Measurements from ENCODE around the gene NF1.

- TF ChIP-seq JUN (CRISPR knock-in tag; IDR thresholded peaks at IDR 0.05) (no peak), ESRRA (CRISPR knock-in tag; IDR thresholded peaks at IDR 0.05; ENCODE audit: borderline replicate concordance) (no peak), PREB (CRISPR knock-in tag; IDR thresholded peaks at IDR 0.05; ENCODE audit: borderline replicate concordance) (no peak)
- TF ChIP-seq, protein P1, sequence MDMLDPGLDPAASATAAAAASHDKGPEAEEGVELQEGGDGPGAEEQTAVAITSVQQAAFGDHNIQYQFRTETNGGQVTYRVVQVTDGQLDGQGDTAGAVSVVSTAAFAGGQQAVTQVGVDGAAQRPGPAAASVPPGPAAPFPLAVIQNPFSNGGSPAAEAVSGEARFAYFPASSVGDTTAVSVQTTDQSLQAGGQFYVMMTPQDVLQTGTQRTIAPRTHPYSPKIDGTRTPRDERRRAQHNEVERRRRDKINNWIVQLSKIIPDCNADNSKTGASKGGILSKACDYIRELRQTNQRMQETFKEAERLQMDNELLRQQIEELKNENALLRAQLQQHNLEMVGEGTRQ (CRISPR knock-in tag; IDR thresholded peaks at IDR 0.05), result no peak
- TF ChIP-seq, protein P2, sequence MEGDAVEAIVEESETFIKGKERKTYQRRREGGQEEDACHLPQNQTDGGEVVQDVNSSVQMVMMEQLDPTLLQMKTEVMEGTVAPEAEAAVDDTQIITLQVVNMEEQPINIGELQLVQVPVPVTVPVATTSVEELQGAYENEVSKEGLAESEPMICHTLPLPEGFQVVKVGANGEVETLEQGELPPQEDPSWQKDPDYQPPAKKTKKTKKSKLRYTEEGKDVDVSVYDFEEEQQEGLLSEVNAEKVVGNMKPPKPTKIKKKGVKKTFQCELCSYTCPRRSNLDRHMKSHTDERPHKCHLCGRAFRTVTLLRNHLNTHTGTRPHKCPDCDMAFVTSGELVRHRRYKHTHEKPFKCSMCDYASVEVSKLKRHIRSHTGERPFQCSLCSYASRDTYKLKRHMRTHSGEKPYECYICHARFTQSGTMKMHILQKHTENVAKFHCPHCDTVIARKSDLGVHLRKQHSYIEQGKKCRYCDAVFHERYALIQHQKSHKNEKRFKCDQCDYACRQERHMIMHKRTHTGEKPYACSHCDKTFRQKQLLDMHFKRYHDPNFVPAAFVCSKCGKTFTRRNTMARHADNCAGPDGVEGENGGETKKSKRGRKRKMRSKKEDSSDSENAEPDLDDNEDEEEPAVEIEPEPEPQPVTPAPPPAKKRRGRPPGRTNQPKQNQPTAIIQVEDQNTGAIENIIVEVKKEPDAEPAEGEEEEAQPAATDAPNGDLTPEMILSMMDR (IDR thresholded peaks at IDR 0.05), result no peak
Measured at GRCh38 chr17:31136319-31136718, 41.5 kb downstream of the NF1 start.
